HG03025 (cell line): ENCODE measurements around the gene TNS2.
"Not testable (repeated sequence)": the region's sequence is repeated elsewhere in the genome, so short reads cannot be mapped to it uniquely, and the experiment has no call there.

ENCODE experiments used
- ATAC-seq: cut with Tn5 transposase; IDR thresholded peaks from one replicate; pipeline ENCODE4 v1.9.1; 2021; ENCODE audit warnings: mild to moderate bottlenecking, moderate library complexity; ENCODE audit not compliant: unreplicated experiment, low FRiP score

The TNS2 gene

GRCh38 chr12:53105256-53105655 is 55.4 kb downstream of the TNS2 start:
- no peak for ATAC-seq

GRCh38 chr12:53105712-53106439 is 56.0 kb downstream of the TNS2 start:
- ATAC-seq: no peak

GRCh38 chr12:53107122-53107521 is 57.3 kb downstream of the TNS2 start:
- ATAC-seq: no peak

GRCh38 chr12:53112431-53112830 is 62.6 kb downstream of the TNS2 start:
- ATAC-seq: not testable (repeated sequence)

GRCh38 chr12:53113136-53113705 is 63.4 kb downstream of the TNS2 start:
- ATAC-seq: no peak

- no peak for ATAC-seq
Observed at GRCh38 chr12:53113951-53114350, 64.1 kb downstream of the TNS2 start.
